GM12878 (cell line): ENCODE measurements around the gene ELAVL3. TPM values are rescaled to one million over a fixed set of nuclear protein-coding genes. Genes with fewer than 3 reads are reported as not detected.

Source experiments
- ATAC-seq: fragments of 200-7000 bp; cut with Tn5 transposase; 3 replicates; pipeline ENCODE4 v1.9.1; 2020; ENCODE audit warnings: mild to moderate bottlenecking, moderate library complexity
- BruUV-seq: library from RNA; stranded (reverse); fragments of 400-500 nt; replicated peaks from 2 replicates; lab custom pipeline; 2021; lab: Mats Ljungman, UMichigan
- CTCF ChIA-PET: fragments of 300-600 bp; sonication (Branson Sonifier 250); formaldehyde crosslinking; extraction: SDS; loops from one replicate; lab custom pipeline; 2021; ENCODE audit warnings: inconsistent platforms; lab: Yijun Ruan, JAX
- POLR2A ChIA-PET: fragments of 350-600 bp; formaldehyde crosslinking; extraction: SDS; loops from one replicate; lab custom pipeline; 2021; ENCODE audit warnings: inconsistent platforms; lab: Charles Lee
- RAD21 ChIA-PET: fragments of 300-600 bp; sonication (Branson Sonifier 250); formaldehyde crosslinking; loops from one replicate; lab custom pipeline; 2023; ENCODE audit warnings: antibody characterized with exemption; ENCODE audit not compliant: unreplicated experiment; lab: Charles Lee
- SMC1A ChIA-PET: fragments of 300-600 bp; sonication (Branson Sonifier 250); formaldehyde crosslinking; loops from one replicate; lab custom pipeline; 2023; ENCODE audit not compliant: unreplicated experiment, uncharacterized antibody; lab: Charles Lee
- DNase-seq: peaks from one replicate; pipeline ENCODE4 v3.0.0-alpha.2; 2011; ENCODE audit warnings: low read depth, low spot score
- FAIRE-seq: peaks from 3 replicates; lab custom pipeline; 2011; peaks lifted over from hg19 to GRCh38; lab: Jason Lieb, UNC
- H2AFZ ChIP-seq: 2 replicates; pipeline ENCODE4 v1.6.0; 2011; ENCODE audit warnings: low read depth, low read length, control low read depth; ENCODE audit not compliant: control insufficient read depth
- H3K27ac ChIP-seq: 2 replicates; pipeline ENCODE4 v1.5.1; 2011; ENCODE audit warnings: control low read depth; ENCODE audit not compliant: control insufficient read depth, insufficient read depth
- H3K27me3 ChIP-seq, 2 experiments: replicated peaks in 1 of 2; 2 replicates each; pipeline versions ENCODE4 v1.6.0 to v1.6.1; 2011; ENCODE audit warnings: low read length in 1 of 2; ENCODE audit not compliant: control insufficient read depth in 2 of 2, insufficient read depth in 2 of 2
- H3K36me3 ChIP-seq, 2 experiments: 2 replicates each; pipeline ENCODE4 v1.5.1; 2011; ENCODE audit warnings: low read length in 1 of 2; ENCODE audit not compliant: control insufficient read depth in 2 of 2, insufficient read depth in 2 of 2
- H3K4me1 ChIP-seq: 2 replicates; pipeline ENCODE4 v1.6.1; 2011; ENCODE audit warnings: mild to moderate bottlenecking, low read length, moderate library complexity, mixed read lengths; ENCODE audit not compliant: control insufficient read depth, insufficient read depth
- H3K4me2 ChIP-seq: 2 replicates; pipeline ENCODE4 v1.6.0; 2011; ENCODE audit warnings: control low read depth; ENCODE audit not compliant: control insufficient read depth, insufficient read depth
- H3K4me3 ChIP-seq: fragments of 200-600 bp; sonication (generic); 2 replicates; pipeline ENCODE4 v1.5.1; 2016
- H3K79me2 ChIP-seq: 2 replicates; pipeline ENCODE4 v1.6.0; 2011; ENCODE audit warnings: low read length; ENCODE audit not compliant: control insufficient read depth, insufficient read depth
- H3K9ac ChIP-seq: 2 replicates; pipeline ENCODE4 v1.8.0; 2011; ENCODE audit warnings: low read length, control low read depth, mixed read lengths; ENCODE audit not compliant: control insufficient read depth, insufficient read depth
- H3K9me3 ChIP-seq: replicated peaks from 3 replicates; pipeline ENCODE4 v1.5.1; 2011; ENCODE audit warnings: mild to moderate bottlenecking, low read length; ENCODE audit not compliant: control insufficient read depth, insufficient read depth
- H4K20me1 ChIP-seq: 2 replicates; pipeline ENCODE4 v1.6.0; 2011; ENCODE audit not compliant: control insufficient read depth, insufficient read depth
- ATF7 ChIP-seq: fragments of 450-650 bp; IDR thresholded peaks from 2 replicates; pipeline ENCODE4 v1.6.1; 2016; ENCODE audit warnings: low read depth, mild to moderate bottlenecking
- JUND ChIP-seq: IDR thresholded peaks from 2 replicates; pipeline ENCODE4 v1.6.1; 2012; ENCODE audit warnings: low read depth, mild to moderate bottlenecking, low read length, improper control_type of control experiment, moderate library complexity
- NBN ChIP-seq: fragments of 450-650 bp; IDR thresholded peaks from 2 replicates; pipeline ENCODE4 v1.6.1; 2016
- NFIC ChIP-seq: IDR thresholded peaks from 2 replicates; pipeline ENCODE4 v1.6.1; 2012; ENCODE audit warnings: low read depth, mild to moderate bottlenecking, inconsistent platforms, low read length, moderate library complexity
- PAX8 ChIP-seq: fragments of 450-650 bp; IDR thresholded peaks from 2 replicates; pipeline ENCODE4 v1.6.1; 2017; ENCODE audit warnings: mild to moderate bottlenecking, moderate library complexity
- WGBS: methylation state at CpG from one replicate; pipeline ENCODE4 v1.1.6; 2016; ENCODE audit warnings: low lambda C conversion rate; ENCODE audit not compliant: insufficient replicate concordance, insufficient coverage; ENCODE audit errors: missing lambda C conversion rate; 5-methylcytosine and 5-hydroxymethylcytosine counted together
- in situ Hi-C: fragments of 300-500 bp; cut with MboI; formaldehyde crosslinking; loops from 9 replicates; pipeline ENCODE4 v1.14.3; 2018; ENCODE audit warnings: mixed read lengths
- intact Hi-C: fragments of 100-400 bp; cut with micrococcal nuclease; formaldehyde crosslinking; loops from one replicate; pipeline ENCODE4 v1.14.2; 2022; ENCODE audit not compliant: unreplicated experiment
- polyA plus RNA-seq, 11 experiments: library from polyadenylated mRNA; depleted of rRNA in 4 of 11; unstranded in 6 of 11; stranded (reverse) in 5 of 11; fragments of >200 nt; fragmentation: Nextera tagmentation in 4 of 11; fragmentation: Illumina TruSeq in 1 of 11; extraction: Ambion mirVana in 4 of 11; extraction: Trizol in 1 of 11; gene quantifications; 1 replicate in 1 of 11; 2 replicates in 10 of 11; pipeline versions ENCODE4 v1.2.1 to v1.2.3, GENCODE V29; 2011 to 2016; ENCODE audit warnings: inconsistent platforms in 2 of 11, missing spikeins in 2 of 11, low read depth in 1 of 11
- total RNA-seq, 4 experiments: library from RNA; depleted of rRNA in 3 of 4; stranded (reverse); fragments of >200 nt in 3 of 4; fragmentation: Illumina TruSeq in 1 of 4; extraction: Trizol in 1 of 4; gene quantifications; 2 replicates each; pipeline versions ENCODE4 v1.2.1 to v1.2.3, GENCODE V29; 2013 to 2021
- TF ChIP-seq, protein P1 (sequence below): fragments of 450-650 bp; IDR thresholded peaks from 2 replicates; pipeline ENCODE4 v1.6.1; 2017; ENCODE audit warnings: mild to moderate bottlenecking, moderate library complexity

ELAVL3 gene
- total and polyA plus RNA-seq, 10 of the 15 experiments (the other 5 are each of a cell fraction or from before 2014, with no cell fraction given) = under 0.01 to 0.05 (median 0.01) TPM; not detected in 7

DNA sequence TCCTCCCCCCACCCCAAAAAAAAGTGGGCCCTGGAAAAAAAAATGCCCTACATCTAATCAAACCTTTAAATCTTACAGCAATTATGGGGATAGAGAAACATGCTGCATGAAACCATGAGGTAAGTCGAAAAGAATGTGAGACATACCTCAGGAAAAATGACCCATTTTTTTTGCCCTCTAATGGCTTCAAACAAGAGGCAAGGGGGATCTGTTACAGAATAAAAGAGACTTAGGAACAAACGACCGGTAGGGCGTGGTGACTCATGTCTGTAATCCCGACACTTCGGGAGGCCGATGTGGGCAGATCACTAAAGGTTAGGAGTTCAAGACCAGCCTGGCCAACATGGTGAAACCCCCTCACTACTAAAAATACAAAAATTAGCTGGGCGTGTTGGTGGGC, 70.2 kb downstream of the ELAVL3 start:
- POLR2A ChIA-PET = no interaction called here
- FAIRE-seq (no peak), DNase-seq (no peak), ATAC-seq (no peak)
- SMC1A ChIA-PET = no interaction called here
- in situ Hi-C loops = no loop called here
- no TSS peak for BruUV-seq
- no peaks in the 10 kb centered on the region for H3K79me2 ChIP-seq
- H3K9me3 ChIP-seq = no peaks in the 10 kb centered on the region
- WGBS = 24% methylated on average over 8 of the region's 8 CpGs
- no peak overlapping the region for H3K4me2 ChIP-seq
- no peak overlapping the region for H3K4me3 ChIP-seq
- RAD21 ChIA-PET = no interaction called here
- no peaks in the 10 kb centered on the region for H3K36me3 ChIP-seq
- intact Hi-C loops = no loop called here
- no peaks in the 10 kb centered on the region for H3K4me1 ChIP-seq
- no peak overlapping the region for H3K9ac ChIP-seq
- TF ChIP-seq NFIC (no peak), JUND (no peak), ATF7 (no peak), PAX8 (no peak), NBN (no peak)
- TF ChIP-seq, protein P1, sequence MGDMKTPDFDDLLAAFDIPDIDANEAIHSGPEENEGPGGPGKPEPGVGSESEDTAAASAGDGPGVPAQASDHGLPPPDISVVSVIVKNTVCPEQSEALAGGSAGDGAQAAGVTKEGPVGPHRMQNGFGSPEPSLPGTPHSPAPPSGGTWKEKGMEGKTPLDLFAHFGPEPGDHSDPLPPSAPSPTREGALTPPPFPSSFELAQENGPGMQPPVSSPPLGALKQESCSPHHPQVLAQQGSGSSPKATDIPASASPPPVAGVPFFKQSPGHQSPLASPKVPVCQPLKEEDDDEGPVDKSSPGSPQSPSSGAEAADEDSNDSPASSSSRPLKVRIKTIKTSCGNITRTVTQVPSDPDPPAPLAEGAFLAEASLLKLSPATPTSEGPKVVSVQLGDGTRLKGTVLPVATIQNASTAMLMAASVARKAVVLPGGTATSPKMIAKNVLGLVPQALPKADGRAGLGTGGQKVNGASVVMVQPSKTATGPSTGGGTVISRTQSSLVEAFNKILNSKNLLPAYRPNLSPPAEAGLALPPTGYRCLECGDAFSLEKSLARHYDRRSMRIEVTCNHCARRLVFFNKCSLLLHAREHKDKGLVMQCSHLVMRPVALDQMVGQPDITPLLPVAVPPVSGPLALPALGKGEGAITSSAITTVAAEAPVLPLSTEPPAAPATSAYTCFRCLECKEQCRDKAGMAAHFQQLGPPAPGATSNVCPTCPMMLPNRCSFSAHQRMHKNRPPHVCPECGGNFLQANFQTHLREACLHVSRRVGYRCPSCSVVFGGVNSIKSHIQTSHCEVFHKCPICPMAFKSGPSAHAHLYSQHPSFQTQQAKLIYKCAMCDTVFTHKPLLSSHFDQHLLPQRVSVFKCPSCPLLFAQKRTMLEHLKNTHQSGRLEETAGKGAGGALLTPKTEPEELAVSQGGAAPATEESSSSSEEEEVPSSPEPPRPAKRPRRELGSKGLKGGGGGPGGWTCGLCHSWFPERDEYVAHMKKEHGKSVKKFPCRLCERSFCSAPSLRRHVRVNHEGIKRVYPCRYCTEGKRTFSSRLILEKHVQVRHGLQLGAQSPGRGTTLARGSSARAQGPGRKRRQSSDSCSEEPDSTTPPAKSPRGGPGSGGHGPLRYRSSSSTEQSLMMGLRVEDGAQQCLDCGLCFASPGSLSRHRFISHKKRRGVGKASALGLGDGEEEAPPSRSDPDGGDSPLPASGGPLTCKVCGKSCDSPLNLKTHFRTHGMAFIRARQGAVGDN = no peak
- no peak overlapping the region for H3K27ac ChIP-seq
- CTCF ChIA-PET = interaction anchor here (0.6 kb wide), 1 partner anchor 326 kb away, joined by 3 read pairs; no protein-coding TSS in a partner anchor
- no peak overlapping the region for H2AFZ ChIP-seq
- no peaks in the 10 kb centered on the region; a peak in 1 of 4 replicates for H3K27me3 ChIP-seq
- no peaks in the 10 kb centered on the region for H4K20me1 ChIP-seq
